Progenitor cell of endocrine pancreas (in vitro differentiated cells): ENCODE results near the gene EXOSC1. TPM values are rescaled to one million over a fixed set of nuclear protein-coding genes. Genes with fewer than 3 reads are reported as not detected.

Experiments
- DNase-seq: peaks from one replicate; pipeline ENCODE4 v3.0.0; 2021; ENCODE audit warnings: low spot score; ENCODE audit not compliant: unreplicated experiment
- H3K27ac Mint-ChIP-seq: 2 replicates; pipeline ENCODE4 v1.8.0; 2021; ENCODE audit warnings: mild to moderate bottlenecking, moderate library complexity, mixed read lengths
- H3K27me3 Mint-ChIP-seq: 2 replicates; pipeline ENCODE4 v1.8.0; 2021; ENCODE audit warnings: mixed read lengths
- H3K36me3 Mint-ChIP-seq: 2 replicates; pipeline ENCODE4 v1.8.0; 2022; ENCODE audit warnings: mixed read lengths; ENCODE audit not compliant: insufficient read depth
- H3K4me1 Mint-ChIP-seq: 2 replicates; pipeline ENCODE4 v1.8.0; 2021; ENCODE audit warnings: low read depth, mixed read lengths
- H3K4me3 Mint-ChIP-seq: 2 replicates; pipeline ENCODE4 v1.8.0; 2021; ENCODE audit warnings: low read depth, mild to moderate bottlenecking, moderate library complexity, mixed read lengths
- H3K9me3 Mint-ChIP-seq: 2 replicates; pipeline ENCODE4 v1.8.0; 2021; ENCODE audit warnings: low read depth, mixed read lengths
- total RNA-seq: library from RNA; stranded (reverse); gene quantifications from 2 replicates; pipeline ENCODE4 v1.2.1, GENCODE V29; 2021
- TF ChIP-seq, protein P1 (sequence below): fragments of 200-600 bp; sonication (generic); IDR thresholded peaks from one replicate; pipeline ENCODE4 v1.5.0; 2021; ENCODE audit warnings: antibody characterized with exemption, mild to moderate bottlenecking; ENCODE audit not compliant: unreplicated experiment

Gene EXOSC1
- total RNA-seq, 1 donor from 2014 or later, result 38.0 TPM

GRCh38 chr10:97406064-97406463 is 39.7 kb downstream of the EXOSC1 start:
- no peaks in the 10 kb centered on the region for H3K9me3 Mint-ChIP-seq
- no peaks in the 10 kb centered on the region for H3K36me3 Mint-ChIP-seq
- no peak for DNase-seq
- H3K4me1 Mint-ChIP-seq, result peaks cover 4% of the 10 kb centered on the region
- H3K27ac Mint-ChIP-seq, result no peak overlapping the region
- TF ChIP-seq, protein P1, sequence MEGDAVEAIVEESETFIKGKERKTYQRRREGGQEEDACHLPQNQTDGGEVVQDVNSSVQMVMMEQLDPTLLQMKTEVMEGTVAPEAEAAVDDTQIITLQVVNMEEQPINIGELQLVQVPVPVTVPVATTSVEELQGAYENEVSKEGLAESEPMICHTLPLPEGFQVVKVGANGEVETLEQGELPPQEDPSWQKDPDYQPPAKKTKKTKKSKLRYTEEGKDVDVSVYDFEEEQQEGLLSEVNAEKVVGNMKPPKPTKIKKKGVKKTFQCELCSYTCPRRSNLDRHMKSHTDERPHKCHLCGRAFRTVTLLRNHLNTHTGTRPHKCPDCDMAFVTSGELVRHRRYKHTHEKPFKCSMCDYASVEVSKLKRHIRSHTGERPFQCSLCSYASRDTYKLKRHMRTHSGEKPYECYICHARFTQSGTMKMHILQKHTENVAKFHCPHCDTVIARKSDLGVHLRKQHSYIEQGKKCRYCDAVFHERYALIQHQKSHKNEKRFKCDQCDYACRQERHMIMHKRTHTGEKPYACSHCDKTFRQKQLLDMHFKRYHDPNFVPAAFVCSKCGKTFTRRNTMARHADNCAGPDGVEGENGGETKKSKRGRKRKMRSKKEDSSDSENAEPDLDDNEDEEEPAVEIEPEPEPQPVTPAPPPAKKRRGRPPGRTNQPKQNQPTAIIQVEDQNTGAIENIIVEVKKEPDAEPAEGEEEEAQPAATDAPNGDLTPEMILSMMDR, result no peak
- peaks cover 4% of the 10 kb centered on the region for H3K27me3 Mint-ChIP-seq
- no peak overlapping the region for H3K4me3 Mint-ChIP-seq

DNA sequence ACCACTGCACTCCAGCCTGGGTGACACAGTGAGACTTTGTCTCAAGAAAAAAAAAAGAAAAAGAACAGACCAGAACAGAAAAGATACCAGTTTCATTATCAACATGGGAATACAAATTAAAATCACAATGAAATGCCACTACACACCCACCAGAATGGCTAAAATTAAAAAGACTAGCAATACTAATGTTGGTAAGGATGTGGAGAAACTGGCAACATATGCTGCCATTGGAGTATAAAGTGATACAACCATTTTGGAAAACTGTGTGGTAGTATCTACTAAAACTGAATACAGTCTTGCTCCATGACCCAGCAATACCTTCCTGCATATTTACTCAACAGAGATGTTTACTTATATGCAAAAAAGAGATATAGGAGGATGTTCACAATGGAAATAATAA is 41.8 kb downstream of the EXOSC1 start:
- Mint-ChIP-seq H3K27ac (no peak overlapping the region), H3K9me3 (no peaks in the 10 kb centered on the region), H3K4me3 (no peak overlapping the region), H3K27me3 (peaks cover 4% of the 10 kb centered on the region), H3K36me3 (no peaks in the 10 kb centered on the region), H3K4me1 (peaks cover 15% of the 10 kb centered on the region)
- TF ChIP-seq, protein P1, result no peak
- no peak for DNase-seq

DNA sequence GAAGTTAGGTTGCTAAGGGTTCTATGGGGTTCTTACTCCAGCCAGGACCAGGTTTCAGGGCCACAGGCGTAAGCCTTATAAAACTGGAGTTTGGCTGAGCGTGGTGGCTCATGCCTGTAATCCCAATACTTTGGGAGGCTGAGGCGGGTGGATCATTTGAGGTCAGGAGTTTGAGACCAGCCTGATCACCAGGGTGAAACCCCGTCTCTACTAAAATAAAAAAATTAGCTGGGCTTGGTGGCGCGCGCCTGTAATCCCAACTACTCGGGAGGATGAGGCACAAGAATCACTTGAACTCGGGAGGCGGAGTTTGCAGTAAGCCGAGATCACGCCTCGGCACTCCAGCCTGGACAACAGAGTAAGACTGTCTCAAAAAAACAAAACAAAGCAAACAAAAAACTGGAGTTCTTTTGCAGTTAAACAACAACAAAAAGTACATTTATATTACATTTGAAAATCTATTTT is 44.3 kb downstream of the EXOSC1 start:
- Mint-ChIP-seq H3K27me3 (peaks cover 4% of the 10 kb centered on the region), H3K4me3 (peak overlapping the region; percentile 94), H3K36me3 (no peaks in the 10 kb centered on the region), H3K9me3 (no peaks in the 10 kb centered on the region), H3K27ac (peak overlapping the region; percentile 95), H3K4me1 (peaks cover 13% of the 10 kb centered on the region)
- TF ChIP-seq, protein P1, result no peak
- DNase-seq, result no peak

DNA sequence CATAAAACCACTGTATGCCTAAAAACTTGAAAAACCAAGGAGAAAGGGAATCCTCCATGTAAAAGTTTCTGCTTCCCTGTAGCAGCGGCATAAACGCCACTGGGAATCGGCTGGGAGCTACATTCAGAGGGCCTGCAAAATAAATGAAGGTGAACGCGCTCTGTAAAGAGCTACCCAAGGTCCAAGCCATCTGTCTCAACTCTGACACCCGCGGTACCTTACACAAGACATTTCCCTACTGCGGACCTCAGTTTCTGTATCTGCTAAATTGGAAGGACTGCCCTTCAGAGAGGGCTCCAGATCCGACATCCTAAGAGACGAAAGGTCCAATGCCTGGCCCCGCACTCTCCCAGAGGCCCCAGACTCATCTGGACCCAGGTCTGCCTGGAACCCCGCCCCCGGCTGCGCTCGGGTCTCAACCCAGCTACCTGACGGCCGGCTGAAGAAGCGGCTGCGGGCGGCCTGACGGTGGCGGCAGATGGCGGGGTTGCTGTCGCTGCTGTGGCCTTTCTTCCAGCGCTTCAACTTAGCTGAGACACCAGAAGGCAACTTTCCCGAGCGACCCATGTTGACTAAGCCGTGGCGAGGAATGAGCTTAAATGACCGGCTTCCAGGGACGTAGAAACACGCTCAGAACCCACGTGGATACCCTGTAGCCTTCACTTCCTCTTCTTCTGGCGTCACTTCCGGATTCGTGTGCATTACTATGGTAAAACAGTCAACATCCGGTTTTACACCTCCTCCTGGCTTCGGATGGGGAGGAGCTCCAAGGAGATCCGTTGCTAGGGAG is 44.9 kb downstream of the EXOSC1 start, which contains the start of gene RRP12:
RRP12 (minus strand) TSS at position 676 of the 790 bp plus-strand sequence; CDS start at position 567, 109 bp downstream.
- Mint-ChIP-seq H3K9me3 (no peaks in the 10 kb centered on the region), H3K36me3 (peaks cover 3% of the 10 kb centered on the region), H3K27ac (peak within 1 kb of the TSS; percentile 95), H3K27me3 (peaks cover 4% of the 10 kb centered on the region), H3K4me3 (peak within 1 kb of the TSS; percentile 94), H3K4me1 (peaks cover 13% of the 10 kb centered on the region)
- DNase-seq, result peak; percentile 42
- TF ChIP-seq, protein P1, result peak; percentile 23

DNA sequence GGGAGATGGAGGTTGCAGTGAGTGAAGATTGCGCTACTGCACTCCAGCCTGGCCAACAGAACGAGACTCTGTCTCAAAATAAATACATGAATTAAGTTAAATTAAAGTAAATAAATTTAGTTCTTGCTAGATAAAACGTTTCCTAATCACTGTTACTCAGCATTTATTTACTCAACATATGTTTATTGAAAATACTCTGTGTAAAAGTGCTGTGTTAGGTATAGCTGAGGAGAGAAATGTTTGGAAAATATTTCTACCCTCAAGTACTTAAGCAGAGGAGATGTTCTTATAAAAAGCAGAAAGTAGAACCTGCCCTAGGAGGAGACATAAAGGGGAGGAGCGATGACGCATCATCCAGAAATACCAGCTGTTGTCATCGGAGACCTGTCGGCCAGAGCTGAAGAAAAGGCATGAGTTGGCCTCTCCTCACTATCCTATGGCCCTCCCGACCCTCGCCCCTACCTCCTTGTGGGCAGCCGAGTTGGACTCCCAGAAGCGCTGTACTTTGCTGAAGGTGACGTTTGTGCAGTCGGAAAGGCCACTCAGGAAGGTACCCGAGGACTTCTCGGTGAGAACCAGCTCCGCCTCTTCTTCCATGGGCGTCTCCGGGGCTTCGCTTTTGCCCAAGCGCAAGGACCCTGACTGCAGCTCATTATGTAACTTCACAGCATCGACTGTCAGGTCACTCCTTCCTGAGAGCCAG is 45.8 kb downstream of the EXOSC1 start:
- peaks cover 13% of the 10 kb centered on the region for H3K4me1 Mint-ChIP-seq
- TF ChIP-seq, protein P1, result no peak
- H3K9me3 Mint-ChIP-seq, result no peaks in the 10 kb centered on the region
- H3K27me3 Mint-ChIP-seq, result peaks cover 4% of the 10 kb centered on the region
- peak overlapping the region; percentile 94 for H3K4me3 Mint-ChIP-seq
- peaks cover 3% of the 10 kb centered on the region for H3K36me3 Mint-ChIP-seq
- no peak for DNase-seq
- H3K27ac Mint-ChIP-seq, result peak overlapping the region; percentile 67
